Measurements from ENCODE around the gene MARK3.
A peak's percentile ranks its signal among the peaks of the same experiment; 100 is the strongest.

Gene MARK3

DNA sequence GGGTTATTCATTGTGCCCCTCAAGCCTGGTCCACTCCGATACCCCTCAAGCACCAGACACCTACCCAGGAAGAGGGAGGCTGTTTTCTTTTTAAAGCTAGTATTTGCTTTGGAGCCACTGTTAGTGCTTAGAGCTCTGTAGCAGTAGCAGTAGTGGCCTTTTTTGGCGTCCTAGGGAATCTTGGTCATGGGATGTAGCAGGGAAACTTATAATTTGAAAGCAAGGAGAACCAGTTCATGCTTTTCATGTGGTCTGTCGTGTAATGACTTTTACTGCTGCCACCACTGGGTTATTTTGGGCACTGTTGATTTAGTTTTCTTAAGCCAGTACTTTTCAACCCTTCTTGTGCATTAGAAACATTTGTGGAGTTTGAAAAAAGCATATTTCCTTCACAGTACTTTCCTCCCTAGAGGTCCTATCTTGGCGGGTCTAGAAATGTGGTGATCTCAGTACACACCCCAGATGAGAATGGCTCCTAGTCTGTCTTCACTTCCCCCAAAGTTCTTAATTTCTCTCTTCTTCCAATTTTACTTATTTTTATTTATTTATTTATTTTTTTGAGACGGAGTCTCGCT is 49.7 kb downstream of the MARK3 start:
- no peak for DNase-seq (ENCODE audit: low read depth)

DNA sequence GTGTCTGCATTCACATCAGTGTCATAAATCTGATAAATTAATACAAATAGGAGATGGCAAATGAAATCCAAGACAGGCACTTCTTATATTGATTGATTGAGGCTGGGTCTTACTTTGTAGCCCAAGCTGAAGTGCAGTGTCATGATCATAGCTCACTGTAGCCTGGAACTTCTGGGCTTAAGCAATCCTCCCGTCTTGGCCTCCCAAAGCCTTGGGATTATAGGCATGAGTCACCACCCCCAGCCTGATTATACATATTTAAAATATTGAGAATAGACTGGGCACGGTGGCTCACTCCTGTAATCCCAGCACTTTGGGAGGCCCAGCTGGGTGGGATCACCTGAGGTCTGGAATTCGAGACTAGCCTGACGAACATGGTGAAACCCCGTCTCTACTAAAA is 51.3 kb downstream of the MARK3 start:
- DNase-seq (ENCODE audit: low read depth): peak; percentile 68

DNA sequence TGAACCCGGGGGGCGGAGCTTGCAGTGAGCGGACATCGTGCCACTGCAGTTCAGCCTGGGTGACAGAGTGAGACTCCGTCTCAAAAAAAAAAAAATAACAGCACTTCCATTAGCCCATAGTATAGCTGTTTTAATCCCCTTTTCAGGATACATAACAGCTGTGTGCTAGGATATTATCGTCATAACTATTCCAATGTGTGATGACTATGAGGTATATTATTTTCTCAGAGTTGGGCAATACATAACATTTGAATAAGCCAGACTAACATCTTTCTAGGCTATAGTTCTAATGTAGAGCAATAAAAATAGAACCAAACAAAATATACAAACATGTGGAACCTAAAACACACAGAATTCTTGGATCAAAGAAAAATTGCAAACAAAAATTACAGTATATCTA is 57.1 kb downstream of the MARK3 start:
- DNase-seq (ENCODE audit: low read depth): peak; percentile 14

DNA sequence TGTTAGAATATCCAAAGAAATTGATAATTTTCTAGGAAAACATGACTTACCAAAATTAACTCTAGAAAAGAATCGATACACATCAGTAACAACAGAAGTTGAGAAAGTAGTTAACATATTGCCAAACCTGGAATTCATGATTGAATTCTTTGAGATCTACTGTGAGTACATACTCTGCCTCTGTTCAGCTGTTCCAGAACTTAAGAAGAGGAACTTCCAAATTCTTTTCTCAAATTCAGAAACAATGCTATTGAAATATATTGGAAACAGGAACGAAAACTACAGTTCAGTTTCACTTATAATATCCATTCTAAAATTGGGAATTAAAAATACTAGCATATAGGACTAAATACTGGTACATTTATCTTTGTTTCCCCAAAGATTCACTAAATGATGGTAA is 57.9 kb downstream of the MARK3 start:
- DNase-seq (ENCODE audit: low read depth): no peak

DNA sequence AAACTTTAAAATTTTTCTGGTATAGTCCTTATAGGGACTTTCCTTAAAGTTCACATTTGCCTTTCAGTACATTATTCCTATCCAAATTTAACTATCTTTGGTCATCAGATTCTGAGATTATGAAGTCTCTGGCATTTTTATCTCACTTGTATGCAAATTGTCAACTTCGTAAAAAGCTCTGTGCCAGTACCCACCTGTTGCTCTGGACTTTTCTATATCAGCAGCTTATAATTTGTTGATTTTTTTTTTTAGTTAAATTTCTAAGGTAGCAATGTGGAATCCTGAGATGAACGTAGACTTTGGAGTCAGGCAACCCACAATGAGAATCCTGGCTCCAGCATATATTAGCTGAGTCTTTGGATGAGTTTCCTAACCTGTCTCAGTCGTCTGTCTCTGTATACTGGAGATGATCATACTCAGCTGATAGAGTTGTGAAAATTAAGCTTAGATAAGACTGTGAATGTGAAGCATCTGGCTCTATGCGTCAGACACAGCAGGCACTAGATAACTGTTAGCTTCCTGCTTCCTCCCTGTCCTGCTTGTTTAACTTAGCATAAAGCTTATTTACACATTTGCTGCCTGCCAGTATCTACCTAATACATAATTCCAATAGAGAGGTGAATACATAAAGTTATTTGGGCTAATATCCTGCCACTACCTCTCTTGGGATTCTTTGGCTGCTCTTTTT is 59.8 kb downstream of the MARK3 start:
- no peak for DNase-seq (ENCODE audit: low read depth)

DNA sequence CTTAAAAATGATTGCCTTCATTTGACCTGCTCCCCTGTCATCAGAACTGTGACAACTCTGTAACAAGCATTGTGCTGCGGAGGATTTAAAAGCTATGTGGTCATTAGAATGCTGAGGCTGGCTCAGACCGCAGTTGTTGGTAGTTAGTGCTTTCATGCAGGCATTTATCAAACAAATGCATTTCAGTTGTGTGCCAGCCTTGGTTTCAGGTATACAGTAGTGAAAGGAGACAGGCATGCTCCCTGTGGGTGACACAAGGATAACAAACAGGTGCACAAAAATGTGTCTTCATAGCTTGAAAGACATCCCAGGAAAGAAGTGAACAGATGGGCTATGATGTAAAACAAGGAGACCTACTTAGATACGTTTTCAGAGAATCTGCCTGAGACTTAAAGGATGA is 60.6 kb downstream of the MARK3 start:
- no peak for DNase-seq (ENCODE audit: low read depth)

DNA sequence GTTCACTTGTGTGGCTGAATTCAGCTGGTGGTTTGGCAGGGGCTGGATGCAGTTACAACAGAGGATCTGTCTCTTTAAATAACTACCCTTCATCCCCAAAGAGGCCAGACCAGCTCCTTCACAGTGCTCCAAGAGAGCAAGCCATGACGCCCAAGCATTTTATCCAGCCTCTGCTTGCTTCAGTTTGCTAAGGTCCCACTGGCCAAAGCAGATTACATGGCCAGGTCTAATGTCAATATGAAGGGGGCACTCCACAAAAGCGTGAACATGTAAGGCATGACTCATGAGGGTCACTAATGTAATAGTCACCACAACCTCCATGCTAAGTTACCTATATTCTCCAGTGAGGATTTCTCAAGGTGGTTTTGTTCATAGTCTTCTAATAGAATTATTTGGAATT is 62.9 kb downstream of the MARK3 start:
- DNase-seq (ENCODE audit: low read depth): peak; percentile 55

DNA sequence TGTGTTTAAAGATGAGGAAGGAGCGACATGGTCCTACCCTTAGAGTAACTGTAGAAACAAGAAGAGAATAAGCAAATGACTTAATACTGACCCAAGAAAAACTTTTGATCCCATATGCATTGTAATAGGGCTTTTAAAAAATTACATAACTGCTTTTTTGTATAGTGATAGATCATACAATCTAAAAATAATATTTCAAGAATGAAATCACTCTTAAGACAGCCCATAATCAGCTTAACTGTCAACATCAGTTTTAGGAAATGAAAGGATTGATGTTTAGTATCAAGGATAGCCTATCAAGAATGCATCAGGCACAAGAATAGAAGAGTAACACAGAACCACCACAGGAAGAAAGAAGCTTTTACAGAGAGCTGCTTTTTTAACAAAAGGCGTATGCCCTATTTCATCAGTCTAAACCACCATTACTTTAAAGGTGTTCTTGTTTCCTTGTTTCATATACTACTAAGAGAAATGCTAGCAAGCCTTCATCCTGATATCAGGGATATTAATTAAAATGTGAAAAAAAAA is 64.5 kb downstream of the MARK3 start:
- DNase-seq (ENCODE audit: low read depth): no peak

DNA sequence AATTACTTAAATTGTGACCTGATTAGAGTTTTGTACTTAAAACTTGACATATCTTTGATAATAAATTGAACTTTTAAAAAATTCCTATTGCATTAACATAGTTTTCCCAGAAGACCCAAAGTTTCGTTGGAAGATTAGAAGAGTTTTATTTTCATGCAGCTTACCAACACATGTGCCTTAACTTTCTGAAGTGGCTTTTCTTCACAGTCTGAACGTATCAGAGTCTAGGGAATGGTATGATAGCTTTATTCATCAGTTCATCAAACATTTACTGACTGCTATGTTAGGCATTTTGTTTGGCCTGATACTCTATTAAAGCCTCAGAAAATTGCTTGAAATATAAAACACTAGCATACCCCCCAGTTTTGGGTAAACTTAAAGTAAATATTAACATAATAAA is 65.2 kb downstream of the MARK3 start:
- DNase-seq (ENCODE audit: low read depth): no peak

DNA sequence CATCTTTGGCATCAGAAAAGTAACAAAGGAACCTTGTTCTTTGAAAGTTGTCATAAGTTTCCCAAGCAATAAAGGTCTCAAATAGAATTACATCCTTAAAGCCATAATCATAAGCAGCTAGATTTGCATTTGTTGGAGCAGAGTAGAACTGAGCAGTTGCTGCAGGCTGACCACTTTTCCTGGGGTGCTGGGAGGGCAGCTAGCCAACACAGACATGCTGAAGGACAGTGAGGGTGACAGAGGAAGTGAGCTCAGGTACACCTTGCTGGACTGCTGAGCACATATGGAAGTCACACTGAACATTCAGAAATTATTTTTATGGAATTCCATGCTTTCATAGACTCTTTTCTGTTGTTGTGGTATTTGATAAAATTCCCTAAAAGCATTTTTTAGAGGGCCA is 66.2 kb downstream of the MARK3 start:
- DNase-seq (ENCODE audit: low read depth): no peak

DNA sequence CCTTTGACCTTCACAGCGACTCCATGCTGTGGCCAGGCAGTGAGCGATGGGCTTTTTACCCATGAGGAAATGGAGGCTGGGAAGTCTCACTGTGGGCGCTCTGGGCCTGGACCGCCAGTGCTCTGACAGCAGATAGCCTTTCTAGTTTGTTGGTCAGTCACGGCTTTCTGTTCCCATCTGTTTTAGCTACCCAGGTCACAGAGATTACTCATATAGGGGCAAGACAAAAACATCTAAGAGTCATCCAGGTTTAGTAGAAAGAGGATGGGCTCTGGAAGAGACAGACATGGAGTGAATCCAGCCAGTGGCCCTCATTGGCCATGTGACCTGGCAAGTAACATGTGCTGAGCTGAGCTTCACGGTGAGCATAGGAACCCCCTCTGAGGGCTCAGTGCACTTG is 68.6 kb downstream of the MARK3 start:
- DNase-seq (ENCODE audit: low read depth): peak; percentile 15

DNA sequence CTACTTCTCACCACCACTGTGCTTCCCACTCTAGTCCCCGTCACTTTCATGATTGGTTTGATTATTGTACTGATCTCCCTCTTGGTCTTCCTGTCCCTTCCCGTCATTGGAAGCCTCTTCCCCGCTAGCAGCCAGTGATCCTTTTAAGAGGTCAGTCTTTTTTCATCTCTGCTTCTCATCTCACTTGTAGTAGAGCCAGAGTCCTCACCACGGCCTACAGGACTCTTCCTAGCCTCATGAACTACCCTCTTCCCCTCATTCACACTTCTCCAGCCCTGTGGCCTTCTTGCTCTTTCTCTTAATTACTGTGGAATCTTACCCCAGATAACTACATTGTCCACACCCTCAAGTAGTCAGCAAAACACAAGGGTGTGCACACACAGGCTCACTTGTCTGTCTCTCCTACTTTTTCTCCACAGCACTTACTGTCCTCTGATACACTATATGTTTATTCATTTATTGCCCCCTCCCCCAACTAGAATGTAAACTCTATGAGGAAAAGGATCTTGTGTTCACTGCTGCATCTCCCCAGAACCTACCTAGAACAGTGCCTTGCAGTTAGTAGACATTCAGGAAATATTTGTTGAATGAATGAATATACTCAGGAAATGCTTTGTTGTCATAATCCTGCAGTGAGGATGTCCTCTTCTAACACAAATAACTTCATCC is 71.1 kb downstream of the MARK3 start:
- DNase-seq (ENCODE audit: low read depth): peak; percentile 68

DNA sequence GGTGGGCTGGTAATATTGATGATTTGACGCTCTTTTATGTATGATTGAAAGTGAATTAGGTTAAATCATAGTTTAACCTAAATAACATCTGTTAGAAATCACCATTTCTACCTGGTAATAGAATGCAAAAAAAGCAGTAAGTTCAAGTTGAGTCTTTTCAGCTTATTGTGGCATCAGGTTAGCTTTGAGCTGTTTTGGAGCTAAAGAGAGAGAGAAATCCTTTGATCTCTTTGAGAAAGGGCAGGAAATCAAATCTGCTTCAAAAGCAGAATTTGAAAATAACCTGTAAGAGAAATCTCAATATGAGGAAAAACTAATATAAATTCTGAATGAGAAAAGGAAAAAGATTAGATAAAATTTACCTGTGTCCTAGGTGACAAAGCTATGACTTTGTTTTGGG is 75.2 kb downstream of the MARK3 start:
- no peak for DNase-seq (ENCODE audit: low read depth)

DNA sequence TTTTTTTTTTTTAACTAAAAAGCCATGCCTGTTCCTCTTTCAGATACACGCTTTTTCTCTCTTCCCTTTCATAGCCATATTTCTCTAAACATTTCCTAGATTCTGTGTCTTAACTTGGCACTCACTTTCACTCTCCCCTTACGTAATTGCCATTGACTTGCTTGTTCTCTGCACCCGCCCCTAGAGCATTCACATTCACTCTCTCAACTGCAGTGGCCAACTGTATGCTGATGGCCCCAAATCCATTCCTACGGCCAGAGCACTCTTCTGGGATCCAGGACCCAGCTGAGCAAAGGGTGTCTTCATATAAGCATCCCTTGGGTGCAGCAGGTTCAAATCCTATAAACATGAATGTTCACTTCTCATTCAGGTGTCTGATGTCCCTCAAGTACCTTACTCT is 77.9 kb downstream of the MARK3 start:
- no peak for DNase-seq (ENCODE audit: low read depth)

DNA sequence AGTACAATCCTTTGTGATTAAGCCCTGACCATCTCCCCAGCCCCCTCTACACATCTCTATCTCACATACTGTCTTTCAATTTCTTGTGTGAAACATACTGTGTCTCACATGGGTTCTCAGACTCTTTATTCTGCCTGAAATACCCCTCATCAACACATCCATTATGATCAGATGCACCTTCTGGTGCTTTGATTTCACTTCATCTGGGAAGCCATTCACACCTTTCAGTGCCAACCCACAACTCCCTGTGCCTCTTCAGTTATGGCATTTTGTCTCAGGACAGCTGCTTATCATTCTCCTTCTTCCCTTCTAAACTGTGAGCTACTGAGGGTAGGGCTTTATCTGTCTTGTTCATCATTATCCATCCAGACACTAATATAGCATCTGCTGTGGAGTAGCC is 78.6 kb downstream of the MARK3 start:
- DNase-seq (ENCODE audit: low read depth): no peak

DNA sequence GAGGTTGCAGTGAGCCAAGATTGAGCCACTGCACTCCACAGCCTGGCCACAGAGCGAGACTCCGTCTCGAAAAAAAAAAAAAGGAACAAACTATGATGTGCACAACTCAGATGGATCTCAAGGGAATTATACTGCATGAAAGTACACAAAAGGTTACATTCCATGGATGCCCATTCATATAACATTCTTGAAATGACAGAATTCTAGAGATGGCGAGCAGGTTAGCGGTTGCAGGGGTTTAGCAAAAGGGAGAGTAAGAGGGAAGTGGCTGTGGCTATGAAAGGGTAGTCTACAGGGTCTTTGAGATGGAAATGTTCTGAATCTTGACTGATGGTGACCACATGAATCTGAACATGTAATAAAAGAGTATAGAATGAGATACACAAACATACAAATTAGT is 87.7 kb downstream of the MARK3 start:
- no peak for DNase-seq (ENCODE audit: low read depth)

DNA sequence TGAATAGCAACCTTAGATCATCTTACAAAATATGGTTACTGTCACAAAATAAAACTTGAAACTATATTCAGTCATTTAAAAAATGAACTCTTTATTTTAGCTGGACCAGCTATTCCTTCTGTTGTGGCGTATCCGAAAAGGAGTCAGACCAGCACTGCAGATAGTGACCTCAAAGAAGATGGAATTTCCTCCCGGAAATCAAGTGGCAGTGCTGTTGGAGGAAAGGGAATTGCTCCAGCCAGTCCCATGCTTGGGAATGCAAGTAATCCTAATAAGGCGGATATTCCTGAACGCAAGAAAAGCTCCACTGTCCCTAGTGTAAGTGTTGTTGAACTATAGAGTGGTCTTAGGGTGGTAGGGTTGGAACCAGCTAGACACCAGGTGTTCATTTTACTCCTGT is 89.7 kb downstream of the MARK3 start:
- DNase-seq (ENCODE audit: low read depth): no peak

DNA sequence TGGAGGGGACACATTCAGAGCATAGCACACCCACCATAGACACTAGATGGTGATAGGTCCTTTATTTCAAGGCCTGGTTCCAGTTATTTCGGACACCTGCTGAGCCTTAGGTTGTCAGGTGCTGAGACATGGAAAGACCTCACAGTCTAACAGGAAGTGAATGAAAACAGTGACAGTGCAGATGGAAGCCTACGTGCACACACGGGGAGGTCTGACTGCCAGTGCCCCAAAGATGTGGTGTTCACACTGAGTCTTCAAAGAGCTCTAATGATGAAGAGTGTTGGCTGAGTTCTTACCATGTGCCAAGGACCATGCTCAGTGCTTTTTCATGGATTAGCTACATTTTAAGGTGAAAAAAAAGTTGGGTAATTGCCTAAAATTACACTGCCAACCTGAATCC is 90.8 kb downstream of the MARK3 start:
- DNase-seq (ENCODE audit: low read depth): no peak

DNA sequence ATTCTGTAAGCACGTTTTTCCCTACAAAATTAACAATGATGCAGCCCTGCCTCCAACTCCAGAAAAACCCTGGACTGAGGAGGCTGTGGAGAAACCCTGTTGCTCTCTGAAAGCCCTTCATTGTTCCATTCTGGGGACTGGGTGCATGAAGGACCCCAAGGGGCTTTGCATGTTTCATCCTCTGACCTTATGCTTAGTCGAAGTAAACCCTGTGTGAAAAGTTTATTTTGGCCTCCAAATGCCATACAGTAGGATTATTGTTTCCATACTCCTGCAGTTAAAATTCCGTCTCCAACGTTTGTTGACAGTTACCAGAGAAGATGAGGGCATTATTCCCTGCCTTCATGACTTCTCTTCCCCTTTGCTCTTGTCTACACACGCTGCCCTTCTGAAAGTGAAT is 91.4 kb downstream of the MARK3 start:
- DNase-seq (ENCODE audit: low read depth): no peak

DNA sequence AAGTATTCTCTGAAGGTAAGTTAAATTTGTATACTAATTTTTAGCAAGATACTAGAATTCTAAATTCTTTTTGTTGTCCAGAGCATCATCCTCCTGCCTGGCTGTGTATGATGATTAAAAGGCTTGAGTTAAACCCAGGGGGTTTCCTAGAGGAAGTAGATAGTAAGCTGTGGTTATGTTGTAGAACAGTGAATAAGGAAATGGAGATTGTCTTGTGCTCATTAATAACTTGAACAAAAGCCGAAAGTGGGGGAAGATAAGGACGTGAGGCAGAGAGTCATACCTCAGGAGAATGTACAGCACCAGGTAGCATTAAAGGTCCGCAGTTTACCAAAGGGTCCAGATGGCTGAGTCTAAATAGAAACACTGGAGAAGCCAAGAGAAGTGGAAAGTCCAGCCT is 95.4 kb downstream of the MARK3 start:
- DNase-seq (ENCODE audit: low read depth): no peak

DNA sequence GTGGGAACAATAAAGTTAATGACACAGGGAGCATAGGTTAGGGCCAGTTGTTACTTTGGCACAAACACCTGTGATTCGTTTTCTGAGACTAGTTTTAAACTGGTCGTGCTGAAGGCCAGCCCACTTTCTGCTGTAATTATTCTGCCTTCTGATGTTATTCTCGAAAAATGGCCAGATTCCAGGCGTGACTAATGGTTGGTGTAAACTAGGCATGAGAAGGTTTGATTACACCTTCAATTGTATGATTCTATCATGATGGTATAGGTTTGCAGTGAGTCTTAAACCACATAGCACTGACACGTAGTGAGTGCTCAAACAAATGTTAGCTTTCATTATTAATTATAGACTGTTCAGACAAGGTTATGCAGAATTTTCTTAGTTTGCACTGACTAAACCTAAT is 98.4 kb downstream of the MARK3 start:
- peak; percentile 95 for DNase-seq (ENCODE audit: low read depth)

DNA sequence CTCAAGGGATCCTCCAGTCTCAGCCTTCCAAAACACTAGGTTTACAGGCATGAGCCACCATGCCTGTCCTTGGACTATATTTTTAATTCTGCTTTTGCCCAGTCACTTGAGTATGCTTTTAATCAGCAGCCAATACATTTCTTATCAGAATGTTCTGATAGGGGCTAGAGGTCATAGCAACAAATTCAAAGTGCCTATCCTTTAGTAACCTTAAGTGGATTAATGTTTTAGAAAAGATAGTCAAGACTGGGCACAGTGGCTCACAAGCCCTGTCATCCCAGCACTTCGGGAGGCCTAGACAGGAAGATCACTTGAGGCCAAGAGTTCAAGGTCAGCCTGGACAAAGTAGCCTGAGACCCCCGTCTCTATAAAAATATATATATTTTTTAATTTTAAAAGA is 100.3 kb downstream of the MARK3 start:
- no peak for DNase-seq (ENCODE audit: low read depth)

DNA sequence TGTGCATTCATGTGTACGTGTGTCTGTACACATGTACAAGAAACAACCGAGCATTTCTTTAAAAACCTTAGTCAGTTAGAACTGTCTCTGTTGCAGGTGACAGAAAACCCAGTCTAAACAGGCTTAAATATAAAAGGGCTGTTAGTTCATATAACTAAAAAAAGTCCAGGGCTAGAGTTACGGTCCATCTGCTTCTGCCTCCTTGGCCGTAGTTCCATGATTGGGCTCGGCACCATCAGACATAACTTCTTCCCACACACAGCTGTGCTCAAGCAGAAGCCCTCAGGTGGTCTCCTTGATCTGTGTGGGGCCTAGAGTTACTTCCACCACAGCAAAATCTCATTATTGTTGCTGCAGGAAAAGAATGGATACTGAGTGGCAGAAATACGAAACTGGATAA is 102.9 kb downstream of the MARK3 start:
- DNase-seq (ENCODE audit: low read depth): no peak

DNA sequence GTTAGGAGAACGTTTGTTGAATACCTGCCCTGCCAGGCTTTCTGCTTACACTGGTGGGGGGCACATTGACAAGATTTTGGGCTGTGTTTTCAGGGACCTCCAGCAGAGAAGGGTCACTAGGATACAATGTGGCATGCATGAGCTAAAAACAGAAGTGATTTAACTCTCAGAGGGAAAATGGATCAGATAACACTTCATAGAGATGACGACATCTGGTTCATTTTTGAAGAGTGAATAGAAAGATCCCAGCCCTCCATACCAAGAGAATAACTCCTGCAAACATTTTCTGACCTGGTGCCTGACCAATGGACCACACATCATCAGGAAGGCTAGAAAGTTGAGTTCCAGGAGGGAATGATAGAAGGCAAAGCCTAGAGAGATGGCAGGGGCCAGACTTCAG is 103.7 kb downstream of the MARK3 start:
- no peak for DNase-seq (ENCODE audit: low read depth)

Measured in ELR (cell line).